ENCODE measurements around the gene RHOB. TPM values are rescaled to one million over a fixed set of nuclear protein-coding genes. Genes with fewer than 3 reads are reported as not detected.

The RHOB gene
- total and polyA plus RNA-seq, 2 of the 13 experiments (the other 11 are each of a cell fraction or from before 2014, with no cell fraction given), result 192 to 268 TPM

DNA sequence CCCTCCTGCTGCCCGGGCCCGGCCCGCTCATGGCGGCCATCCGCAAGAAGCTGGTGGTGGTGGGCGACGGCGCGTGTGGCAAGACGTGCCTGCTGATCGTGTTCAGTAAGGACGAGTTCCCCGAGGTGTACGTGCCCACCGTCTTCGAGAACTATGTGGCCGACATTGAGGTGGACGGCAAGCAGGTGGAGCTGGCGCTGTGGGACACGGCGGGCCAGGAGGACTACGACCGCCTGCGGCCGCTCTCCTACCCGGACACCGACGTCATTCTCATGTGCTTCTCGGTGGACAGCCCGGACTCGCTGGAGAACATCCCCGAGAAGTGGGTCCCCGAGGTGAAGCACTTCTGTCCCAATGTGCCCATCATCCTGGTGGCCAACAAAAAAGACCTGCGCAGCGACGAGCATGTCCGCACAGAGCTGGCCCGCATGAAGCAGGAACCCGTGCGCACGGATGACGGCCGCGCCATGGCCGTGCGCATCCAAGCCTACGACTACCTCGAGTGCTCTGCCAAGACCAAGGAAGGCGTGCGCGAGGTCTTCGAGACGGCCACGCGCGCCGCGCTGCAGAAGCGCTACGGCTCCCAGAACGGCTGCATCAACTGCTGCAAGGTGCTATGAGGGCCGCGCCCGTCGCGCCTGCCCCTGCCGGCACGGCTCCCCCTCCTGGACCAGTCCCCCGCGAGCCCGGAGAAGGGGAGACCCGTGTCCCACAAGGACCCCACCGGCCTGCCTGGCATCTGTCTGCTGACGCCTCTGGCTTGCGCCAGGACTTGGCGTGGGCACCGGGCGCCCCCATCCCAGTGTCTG, 767 bp downstream of the RHOB start (continued):
- TF ChIP-seq PREB (CRISPR knock-in tag; IDR thresholded peaks at IDR 0.05), result no peak
- TF ChIP-seq POLR2A (IDR thresholded peaks at IDR 0.05; ENCODE audit: insufficient read depth in 1 of 2, low read depth in 2 of 2, low read length in 2 of 2), result peak; percentile 46 to 90; a peak in 3 of 4 replicates
- 0 out of 2 replicates have a peak, but pooled peaks have one; percentile 20 for TF ChIP-seq ELF1 (CRISPR knock-in tag; IDR thresholded peaks at IDR 0.05)
- TF ChIP-seq SNRNP70 (IDR thresholded peaks at IDR 0.05; ENCODE audit: low read depth, low read length), result no peak
- no peak; the same call in 1 of the 2 replicates for TF ChIP-seq REXO4 (CRISPR knock-in tag; IDR thresholded peaks at IDR 0.05; ENCODE audit: borderline replicate concordance)
- TF ChIP-seq ZNF407 (CRISPR knock-in tag; IDR thresholded peaks at IDR 0.05; ENCODE audit: not compliant biosample characterization), result peak; percentile 72
- TF ChIP-seq ZNF740 (CRISPR knock-in tag; IDR thresholded peaks at IDR 0.05), result peak; percentile 52; the same call in 1 of the 2 replicates
- peak; percentile 21 for TF ChIP-seq ZNF563 (CRISPR knock-in tag; IDR thresholded peaks at IDR 0.05)
- 0 out of 2 replicates have a peak, but pooled peaks have one; percentile 22 for TF ChIP-seq MIER3 (CRISPR knock-in tag; IDR thresholded peaks at IDR 0.05; ENCODE audit: borderline replicate concordance)
- peak; percentile 65; the same call in 1 of the 2 replicates for TF ChIP-seq GABPB1 (CRISPR knock-in tag; IDR thresholded peaks at IDR 0.05)
- TF ChIP-seq RARA (CRISPR knock-in tag; IDR thresholded peaks at IDR 0.05), result no peak; the same call in 1 of the 2 replicates
- peak; percentile 64; the same call in 1 of the 2 replicates for TF ChIP-seq KMT2A (CRISPR knock-in tag; IDR thresholded peaks at IDR 0.05)
- TF ChIP-seq ZNF850 (CRISPR knock-in tag; conservative IDR thresholded peaks at IDR 0.05), result no peak
- TF ChIP-seq ZNF343 (CRISPR knock-in tag; IDR thresholded peaks at IDR 0.05), result peak; percentile 86; the same call in 1 of the 2 replicates
- TF ChIP-seq ZBTB46 (CRISPR knock-in tag; IDR thresholded peaks at IDR 0.05; ENCODE audit: borderline replicate concordance), result peak; percentile 29; the same call in 1 of the 2 replicates
- peak; percentile 29; the same call in 1 of the 2 replicates for TF ChIP-seq EEA1 (CRISPR knock-in tag; IDR thresholded peaks at IDR 0.05; ENCODE audit: borderline replicate concordance)
- TF ChIP-seq ZFX (CRISPR knock-in tag; IDR thresholded peaks at IDR 0.05; ENCODE audit: low read depth), result 0 out of 2 replicates have a peak, but pooled peaks have one; percentile 53
- TF ChIP-seq SSRP1 (CRISPR knock-in tag; IDR thresholded peaks at IDR 0.05), result peak; percentile 97
